Ishikawa (cell line): ENCODE data around the gene CZIB.

Source experiments
- CREB1 ChIP-seq: IDR thresholded peaks from 2 replicates; pipeline ENCODE4 v1.6.1; 2012; ENCODE audit warnings: low read depth
- MAX ChIP-seq: IDR thresholded peaks from 2 replicates; pipeline ENCODE4 v1.6.1; 2012
- ZBTB7A ChIP-seq: IDR thresholded peaks from 2 replicates; pipeline ENCODE4 v1.6.1; 2012; ENCODE audit warnings: low read depth
- TF ChIP-seq, protein P1 (sequence below): IDR thresholded peaks from 2 replicates; pipeline ENCODE4 v1.6.1; 2012
- TF ChIP-seq, protein P2 (sequence below): IDR thresholded peaks from 2 replicates; pipeline ENCODE4 v1.6.1; 2012; ENCODE audit warnings: low read depth, mild to moderate bottlenecking

Gene CZIB

DNA sequence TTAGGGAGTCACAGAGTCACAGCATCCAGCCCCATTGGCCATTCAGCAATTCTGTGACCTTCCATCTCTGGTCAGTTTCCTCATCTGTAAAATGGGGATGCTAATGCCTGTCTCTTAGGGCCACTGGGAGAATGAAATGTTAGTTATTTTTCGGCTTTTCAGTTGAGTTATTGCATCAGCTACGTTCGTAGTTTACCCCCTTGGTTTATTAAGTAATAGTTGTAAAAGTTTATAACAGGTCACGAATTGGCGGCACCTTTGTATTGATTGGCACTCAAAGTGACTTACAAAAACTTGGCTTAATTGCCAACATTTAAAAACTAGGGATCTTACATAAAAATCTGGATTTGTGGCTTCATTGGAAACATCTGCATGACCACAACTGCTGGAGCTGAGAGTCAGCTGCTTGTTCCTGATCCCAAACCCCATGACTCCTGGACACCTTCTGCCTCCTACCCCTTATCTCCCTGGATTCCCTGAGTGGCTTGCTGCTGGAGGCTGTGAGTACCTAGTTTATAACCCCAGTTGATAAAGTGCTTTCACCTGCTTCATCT is 54.9 kb downstream of the CZIB start:
- TF ChIP-seq ZBTB7A: no peak
- TF ChIP-seq, protein P1, sequence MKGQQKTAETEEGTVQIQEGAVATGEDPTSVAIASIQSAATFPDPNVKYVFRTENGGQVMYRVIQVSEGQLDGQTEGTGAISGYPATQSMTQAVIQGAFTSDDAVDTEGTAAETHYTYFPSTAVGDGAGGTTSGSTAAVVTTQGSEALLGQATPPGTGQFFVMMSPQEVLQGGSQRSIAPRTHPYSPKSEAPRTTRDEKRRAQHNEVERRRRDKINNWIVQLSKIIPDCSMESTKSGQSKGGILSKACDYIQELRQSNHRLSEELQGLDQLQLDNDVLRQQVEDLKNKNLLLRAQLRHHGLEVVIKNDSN: no peak
- TF ChIP-seq, protein P2, sequence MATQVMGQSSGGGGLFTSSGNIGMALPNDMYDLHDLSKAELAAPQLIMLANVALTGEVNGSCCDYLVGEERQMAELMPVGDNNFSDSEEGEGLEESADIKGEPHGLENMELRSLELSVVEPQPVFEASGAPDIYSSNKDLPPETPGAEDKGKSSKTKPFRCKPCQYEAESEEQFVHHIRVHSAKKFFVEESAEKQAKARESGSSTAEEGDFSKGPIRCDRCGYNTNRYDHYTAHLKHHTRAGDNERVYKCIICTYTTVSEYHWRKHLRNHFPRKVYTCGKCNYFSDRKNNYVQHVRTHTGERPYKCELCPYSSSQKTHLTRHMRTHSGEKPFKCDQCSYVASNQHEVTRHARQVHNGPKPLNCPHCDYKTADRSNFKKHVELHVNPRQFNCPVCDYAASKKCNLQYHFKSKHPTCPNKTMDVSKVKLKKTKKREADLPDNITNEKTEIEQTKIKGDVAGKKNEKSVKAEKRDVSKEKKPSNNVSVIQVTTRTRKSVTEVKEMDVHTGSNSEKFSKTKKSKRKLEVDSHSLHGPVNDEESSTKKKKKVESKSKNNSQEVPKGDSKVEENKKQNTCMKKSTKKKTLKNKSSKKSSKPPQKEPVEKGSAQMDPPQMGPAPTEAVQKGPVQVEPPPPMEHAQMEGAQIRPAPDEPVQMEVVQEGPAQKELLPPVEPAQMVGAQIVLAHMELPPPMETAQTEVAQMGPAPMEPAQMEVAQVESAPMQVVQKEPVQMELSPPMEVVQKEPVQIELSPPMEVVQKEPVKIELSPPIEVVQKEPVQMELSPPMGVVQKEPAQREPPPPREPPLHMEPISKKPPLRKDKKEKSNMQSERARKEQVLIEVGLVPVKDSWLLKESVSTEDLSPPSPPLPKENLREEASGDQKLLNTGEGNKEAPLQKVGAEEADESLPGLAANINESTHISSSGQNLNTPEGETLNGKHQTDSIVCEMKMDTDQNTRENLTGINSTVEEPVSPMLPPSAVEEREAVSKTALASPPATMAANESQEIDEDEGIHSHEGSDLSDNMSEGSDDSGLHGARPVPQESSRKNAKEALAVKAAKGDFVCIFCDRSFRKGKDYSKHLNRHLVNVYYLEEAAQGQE: no peak
- no peak for TF ChIP-seq MAX
- TF ChIP-seq CREB1: no peak
